GM10266 (cell line): ENCODE results near the gene HSF2.

Experiments
- DNase-seq: peaks from one replicate; pipeline ENCODE4 v3.0.0; 2012; ENCODE audit errors: extremely low spot score
- TF ChIP-seq, protein P1 (sequence below): IDR thresholded peaks from 2 replicates; pipeline ENCODE4 v1.5.1; 2012; ENCODE audit warnings: mild to moderate bottlenecking, low read depth; ENCODE audit not compliant: control insufficient read depth, insufficient read depth; ENCODE audit errors: missing control alignments

Gene HSF2

DNA sequence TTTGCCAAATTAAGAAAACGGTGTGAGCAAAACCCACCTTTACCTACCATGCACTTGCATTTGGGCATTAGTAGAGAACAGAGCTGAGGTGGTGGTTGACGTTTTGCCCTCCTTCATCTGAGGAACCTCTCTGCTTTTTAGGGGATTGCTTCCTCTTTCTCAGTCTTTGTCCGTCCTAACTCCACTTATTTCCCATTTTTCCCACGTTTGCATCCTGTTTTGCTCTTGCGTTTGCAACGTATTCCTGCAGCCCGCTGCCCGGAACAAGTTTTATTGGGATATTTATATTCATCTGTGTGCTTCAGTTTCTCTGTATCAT, 72.5 kb downstream of the HSF2 start:
- no peak for DNase-seq

GRCh38 chr6:122476131-122476530, 76.7 kb downstream of the HSF2 start:
- TF ChIP-seq, protein P1, sequence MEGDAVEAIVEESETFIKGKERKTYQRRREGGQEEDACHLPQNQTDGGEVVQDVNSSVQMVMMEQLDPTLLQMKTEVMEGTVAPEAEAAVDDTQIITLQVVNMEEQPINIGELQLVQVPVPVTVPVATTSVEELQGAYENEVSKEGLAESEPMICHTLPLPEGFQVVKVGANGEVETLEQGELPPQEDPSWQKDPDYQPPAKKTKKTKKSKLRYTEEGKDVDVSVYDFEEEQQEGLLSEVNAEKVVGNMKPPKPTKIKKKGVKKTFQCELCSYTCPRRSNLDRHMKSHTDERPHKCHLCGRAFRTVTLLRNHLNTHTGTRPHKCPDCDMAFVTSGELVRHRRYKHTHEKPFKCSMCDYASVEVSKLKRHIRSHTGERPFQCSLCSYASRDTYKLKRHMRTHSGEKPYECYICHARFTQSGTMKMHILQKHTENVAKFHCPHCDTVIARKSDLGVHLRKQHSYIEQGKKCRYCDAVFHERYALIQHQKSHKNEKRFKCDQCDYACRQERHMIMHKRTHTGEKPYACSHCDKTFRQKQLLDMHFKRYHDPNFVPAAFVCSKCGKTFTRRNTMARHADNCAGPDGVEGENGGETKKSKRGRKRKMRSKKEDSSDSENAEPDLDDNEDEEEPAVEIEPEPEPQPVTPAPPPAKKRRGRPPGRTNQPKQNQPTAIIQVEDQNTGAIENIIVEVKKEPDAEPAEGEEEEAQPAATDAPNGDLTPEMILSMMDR: peak; percentile 23
- DNase-seq: no peak

More for the DNA sequence above, 72.5 kb downstream of the HSF2 start:
- TF ChIP-seq, protein P1: no peak

DNA sequence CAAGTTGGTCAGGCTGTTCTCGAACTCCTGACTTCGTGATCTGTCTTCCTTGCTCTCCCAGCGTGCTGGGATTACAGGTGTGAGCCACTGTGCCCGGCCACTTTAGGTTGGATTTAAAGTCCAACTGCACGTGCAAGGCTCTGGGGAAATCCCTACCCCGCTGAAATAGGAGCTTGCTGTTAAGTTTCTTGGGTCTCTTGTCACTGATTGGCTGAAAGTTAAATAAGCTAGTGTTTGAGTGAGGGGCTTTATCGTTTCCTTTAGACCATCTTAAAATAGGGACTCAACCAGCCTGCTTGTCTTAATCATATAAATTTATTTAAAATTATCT, 83.3 kb downstream of the HSF2 start:
- TF ChIP-seq, protein P1: no peak
- DNase-seq: no peak
